ENCODE data around the gene SYT9.

- TF ChIP-seq REST (IDR thresholded peaks at IDR 0.05; ENCODE audit: insufficient read depth in 1 of 2, low read depth in 2 of 2, low read length in 2 of 2) = no peak
- no peak for TF ChIP-seq SIN3A (IDR thresholded peaks at IDR 0.05; ENCODE audit: borderline replicate concordance, insufficient read depth, low read length)
- no peak for TF ChIP-seq TAF1 (IDR thresholded peaks at IDR 0.05; ENCODE audit: borderline replicate concordance, insufficient read depth, low read length)
Observed at GRCh38 chr11:7473717-7474116, 222.0 kb downstream of the SYT9 start.

Data from PFSK-1 (cell line).